ENCODE measurements around the gene LPP. TPM values are rescaled to one million over a fixed set of nuclear protein-coding genes. Genes with fewer than 3 reads are reported as not detected.

Gene LPP
- total RNA-seq, 1 experiment from 2014 or later = 54.0 TPM

DNA sequence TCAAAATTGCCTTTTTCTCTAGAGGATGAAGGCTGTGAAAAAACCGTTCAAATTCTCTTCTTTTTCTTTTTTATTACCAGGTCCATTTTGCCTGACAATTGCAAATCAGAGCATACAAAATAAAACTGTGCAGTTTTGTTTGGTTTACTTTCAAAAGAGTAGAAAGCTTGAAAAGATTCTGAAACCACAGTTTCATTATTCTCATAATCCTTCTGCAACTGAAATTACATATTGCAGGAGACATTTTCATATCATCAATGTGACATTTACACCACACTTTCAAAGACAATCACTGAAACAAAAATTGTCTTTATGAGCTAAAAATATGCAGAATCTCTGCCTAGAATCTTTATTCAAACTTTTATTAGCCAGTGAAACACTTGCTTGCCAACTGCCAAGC, 721.5 kb downstream of the LPP start:
- DNase-seq (ENCODE audit: low read depth, low spot score) (no peak), ATAC-seq (no peak)
- Histone ChIP-seq H3K36me3 (ENCODE audit: control insufficient read depth in 1 of 2, insufficient read depth in 2 of 2, low read length in 2 of 2) (no peaks in the 10 kb centered on the region), H3K9me3 (ENCODE audit: control insufficient read depth in 1 of 2, insufficient read depth in 1 of 2, low read depth in 1 of 2, low read length in 2 of 2) (no peaks in the 10 kb centered on the region), H3K9ac (ENCODE audit: low read length) (no peak overlapping the region), H3K27me3 (ENCODE audit: insufficient read depth, low read length) (no peaks in the 10 kb centered on the region), H3K4me1 (ENCODE audit: control insufficient read depth in 1 of 2, insufficient read depth in 2 of 2, low read length in 2 of 2) (peaks cover 0 to under 1% of the 10 kb centered on the region in 2 experiments; a peak in 2 of 4 replicates), H3K9me2 (ENCODE audit: insufficient read depth) (no peaks in the 10 kb centered on the region), H3K27ac (ENCODE audit: low read depth, low read length) (no peak overlapping the region), H4K20me1 (ENCODE audit: insufficient read depth) (no peaks in the 10 kb centered on the region), H3K4me2 (ENCODE audit: low read length) (no peak overlapping the region), H3K79me2 (ENCODE audit: insufficient read depth, low read length) (no peaks in the 10 kb centered on the region), H3K4me3 (replicated peaks in 1 of 2; ENCODE audit: low read depth in 1 of 2, low read length in 2 of 2) (no peak overlapping the region), H2AFZ (ENCODE audit: low read depth, low read length, poor library complexity, severe bottlenecking) (no peak overlapping the region)
- CTCF ChIA-PET = no interaction called here
- POLR2A ChIA-PET = interaction anchor here (0.6 kb wide), 1 partner anchor 777 kb away, joined by 3 read pairs; no protein-coding TSS in a partner anchor
- intact Hi-C loops (cut with micrococcal nuclease) = no loop called here
- RAD21 ChIA-PET (ENCODE audit: low non-redundant PET in 1 of 2, low total read pairs in 2 of 2, uncharacterized antibody in 2 of 2, unreplicated experiment in 2 of 2) = no interaction called here
- no TSS peak for BruUV-seq (replicated peaks)
- TF ChIP-seq JUND (IDR thresholded peaks at IDR 0.05) (no peak), CBX3 (IDR thresholded peaks at IDR 0.05; ENCODE audit: low read depth) (no peak), RAD21 (IDR thresholded peaks at IDR 0.05; ENCODE audit: low read depth) (no peak), POLR2A (IDR thresholded peaks at IDR 0.05; ENCODE audit: borderline replicate concordance, extremely low read depth, insufficient read depth, insufficient read length) (no peak), EZH2phosphoT487 (IDR thresholded peaks at IDR 0.05; ENCODE audit: borderline replicate concordance) (no peak)
- TF ChIP-seq, protein P1, sequence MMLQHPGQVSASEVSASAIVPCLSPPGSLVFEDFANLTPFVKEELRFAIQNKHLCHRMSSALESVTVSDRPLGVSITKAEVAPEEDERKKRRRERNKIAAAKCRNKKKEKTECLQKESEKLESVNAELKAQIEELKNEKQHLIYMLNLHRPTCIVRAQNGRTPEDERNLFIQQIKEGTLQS (IDR thresholded peaks at IDR 0.05) = no peak

DNA sequence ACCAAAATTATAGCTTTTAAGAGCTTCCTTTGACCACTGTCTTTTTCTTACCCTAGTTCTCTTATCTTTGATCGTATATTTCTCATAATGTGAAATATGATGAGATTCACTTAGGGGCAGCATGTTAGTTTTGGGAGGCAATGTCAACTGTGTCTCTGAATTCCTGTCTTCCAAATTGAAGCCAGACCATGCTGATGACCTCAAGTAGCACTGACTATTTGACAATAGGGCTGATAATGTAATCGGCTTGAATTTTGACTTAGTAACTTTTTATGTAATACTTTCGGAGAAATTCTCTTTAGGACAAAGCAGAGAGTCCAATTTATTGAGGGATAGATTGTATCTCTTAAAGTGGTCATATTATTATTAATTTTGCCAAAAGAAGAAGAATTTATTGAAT, 722.4 kb downstream of the LPP start:
- H2AFZ ChIP-seq (ENCODE audit: low read depth, low read length, poor library complexity, severe bottlenecking) = no peak overlapping the region
- intact Hi-C loops (cut with micrococcal nuclease) = no loop called here
- ChIA-PET RAD21 (ENCODE audit: low non-redundant PET in 1 of 2, low total read pairs in 2 of 2, uncharacterized antibody in 2 of 2, unreplicated experiment in 2 of 2) (no interaction called here), CTCF (no interaction called here), POLR2A (no interaction called here)
- H3K36me3 ChIP-seq (ENCODE audit: control insufficient read depth in 1 of 2, insufficient read depth in 2 of 2, low read length in 2 of 2) = no peaks in the 10 kb centered on the region
- no peaks in the 10 kb centered on the region for H3K9me3 ChIP-seq (ENCODE audit: control insufficient read depth in 1 of 2, insufficient read depth in 1 of 2, low read depth in 1 of 2, low read length in 2 of 2)
- DNase-seq (ENCODE audit: low read depth, low spot score) = no peak
- no peak overlapping the region for H3K4me3 ChIP-seq (replicated peaks in 1 of 2; ENCODE audit: low read depth in 1 of 2, low read length in 2 of 2)
- H3K27ac ChIP-seq (ENCODE audit: low read depth, low read length) = no peak overlapping the region
- H3K27me3 ChIP-seq (ENCODE audit: insufficient read depth, low read length) = no peaks in the 10 kb centered on the region
- H3K4me1 ChIP-seq (ENCODE audit: control insufficient read depth in 1 of 2, insufficient read depth in 2 of 2, low read length in 2 of 2) = peaks cover 5 to 11% of the 10 kb centered on the region in 2 experiments
- no TSS peak for BruUV-seq (replicated peaks)
- no peaks in the 10 kb centered on the region for H3K79me2 ChIP-seq (ENCODE audit: insufficient read depth, low read length)
- ATAC-seq = no peak
- no peaks in the 10 kb centered on the region for H3K9me2 ChIP-seq (ENCODE audit: insufficient read depth)
- H4K20me1 ChIP-seq (ENCODE audit: insufficient read depth) = no peaks in the 10 kb centered on the region
- no peak overlapping the region for H3K9ac ChIP-seq (ENCODE audit: low read length)
- no peak overlapping the region for H3K4me2 ChIP-seq (ENCODE audit: low read length)
- TF ChIP-seq, protein P2, sequence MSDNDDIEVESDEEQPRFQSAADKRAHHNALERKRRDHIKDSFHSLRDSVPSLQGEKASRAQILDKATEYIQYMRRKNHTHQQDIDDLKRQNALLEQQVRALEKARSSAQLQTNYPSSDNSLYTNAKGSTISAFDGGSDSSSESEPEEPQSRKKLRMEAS (IDR thresholded peaks at IDR 0.05) = no peak
- TF ChIP-seq RAD21 (IDR thresholded peaks at IDR 0.05; ENCODE audit: low read depth) (no peak), SIN3A (IDR thresholded peaks at IDR 0.05; ENCODE audit: low read depth) (no peak), POLR2A (IDR thresholded peaks at IDR 0.05; ENCODE audit: borderline replicate concordance, extremely low read depth, insufficient read depth, insufficient read length) (no peak), CEBPB (IDR thresholded peaks at IDR 0.05; ENCODE audit: low read depth) (no peak), JUND (IDR thresholded peaks at IDR 0.05) (no peak), YY1 (IDR thresholded peaks at IDR 0.05; ENCODE audit: extremely low read depth, insufficient replicate concordance, low read depth, low read length) (no peak), EGR1 (IDR thresholded peaks at IDR 0.05; ENCODE audit: low read depth) (no peak), TCF7L2 (IDR thresholded peaks at IDR 0.05; ENCODE audit: borderline replicate concordance, extremely low read depth, insufficient read depth, insufficient read length) (no peak), REST (IDR thresholded peaks at IDR 0.05; ENCODE audit: low read depth) (no peak), EZH2phosphoT487 (IDR thresholded peaks at IDR 0.05; ENCODE audit: borderline replicate concordance) (no peak)
- TF ChIP-seq, protein P1 (IDR thresholded peaks at IDR 0.05) = no peak
- TF ChIP-seq, protein P3, sequence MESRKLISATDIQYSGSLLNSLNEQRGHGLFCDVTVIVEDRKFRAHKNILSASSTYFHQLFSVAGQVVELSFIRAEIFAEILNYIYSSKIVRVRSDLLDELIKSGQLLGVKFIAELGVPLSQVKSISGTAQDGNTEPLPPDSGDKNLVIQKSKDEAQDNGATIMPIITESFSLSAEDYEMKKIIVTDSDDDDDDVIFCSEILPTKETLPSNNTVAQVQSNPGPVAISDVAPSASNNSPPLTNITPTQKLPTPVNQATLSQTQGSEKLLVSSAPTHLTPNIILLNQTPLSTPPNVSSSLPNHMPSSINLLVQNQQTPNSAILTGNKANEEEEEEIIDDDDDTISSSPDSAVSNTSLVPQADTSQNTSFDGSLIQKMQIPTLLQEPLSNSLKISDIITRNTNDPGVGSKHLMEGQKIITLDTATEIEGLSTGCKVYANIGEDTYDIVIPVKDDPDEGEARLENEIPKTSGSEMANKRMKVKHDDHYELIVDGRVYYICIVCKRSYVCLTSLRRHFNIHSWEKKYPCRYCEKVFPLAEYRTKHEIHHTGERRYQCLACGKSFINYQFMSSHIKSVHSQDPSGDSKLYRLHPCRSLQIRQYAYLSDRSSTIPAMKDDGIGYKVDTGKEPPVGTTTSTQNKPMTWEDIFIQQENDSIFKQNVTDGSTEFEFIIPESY (IDR thresholded peaks at IDR 0.05; ENCODE audit: extremely low read depth, insufficient replicate concordance, low read length) = no peak
